Inflammatory macrophage treated with lipopolysaccharide for 1 hour (primary cell): ENCODE results near the gene CLCF1.

ENCODE experiments used
- DNase-seq, 2 donors: peaks; one replicate each; pipeline ENCODE4 v3.0.0-alpha.2; 2020 to 2022

CLCF1 gene

DNA sequence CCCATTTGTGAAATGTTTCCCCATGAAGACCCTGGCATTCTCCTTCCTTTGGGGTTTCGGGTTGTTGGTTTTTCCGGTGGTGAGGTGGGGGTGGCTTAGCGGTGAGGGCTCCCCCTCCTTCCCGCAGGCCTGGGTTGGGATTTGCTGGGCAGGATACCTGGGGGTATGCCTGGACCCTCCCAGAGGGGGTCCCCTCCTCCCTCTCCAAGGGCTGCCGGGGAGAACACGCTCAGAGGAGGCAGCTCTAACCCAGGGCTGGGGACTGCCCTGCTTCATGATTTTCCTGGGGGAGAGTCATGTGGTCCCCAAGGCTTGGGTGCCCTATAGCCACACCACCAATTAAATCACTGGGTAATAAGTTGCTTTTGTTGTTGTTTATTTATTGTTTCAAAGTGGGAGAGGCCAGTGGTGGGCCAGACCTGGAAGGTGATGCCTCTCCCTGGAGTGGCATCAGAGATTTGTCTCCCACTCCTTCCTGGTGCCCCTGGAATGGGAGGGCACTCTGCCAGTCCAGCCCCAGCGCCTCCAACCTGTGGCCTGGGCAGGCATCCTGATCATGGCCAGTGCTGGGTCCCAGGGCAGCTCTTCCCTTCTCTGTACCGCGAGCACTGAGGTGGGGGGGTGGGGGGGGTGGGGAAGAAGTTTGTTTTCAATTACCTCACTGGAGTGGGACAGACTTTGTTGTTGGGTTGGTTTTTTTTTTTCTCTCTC lies 1.3 kb upstream of the CLCF1 start:
- no peak for DNase-seq

DNA sequence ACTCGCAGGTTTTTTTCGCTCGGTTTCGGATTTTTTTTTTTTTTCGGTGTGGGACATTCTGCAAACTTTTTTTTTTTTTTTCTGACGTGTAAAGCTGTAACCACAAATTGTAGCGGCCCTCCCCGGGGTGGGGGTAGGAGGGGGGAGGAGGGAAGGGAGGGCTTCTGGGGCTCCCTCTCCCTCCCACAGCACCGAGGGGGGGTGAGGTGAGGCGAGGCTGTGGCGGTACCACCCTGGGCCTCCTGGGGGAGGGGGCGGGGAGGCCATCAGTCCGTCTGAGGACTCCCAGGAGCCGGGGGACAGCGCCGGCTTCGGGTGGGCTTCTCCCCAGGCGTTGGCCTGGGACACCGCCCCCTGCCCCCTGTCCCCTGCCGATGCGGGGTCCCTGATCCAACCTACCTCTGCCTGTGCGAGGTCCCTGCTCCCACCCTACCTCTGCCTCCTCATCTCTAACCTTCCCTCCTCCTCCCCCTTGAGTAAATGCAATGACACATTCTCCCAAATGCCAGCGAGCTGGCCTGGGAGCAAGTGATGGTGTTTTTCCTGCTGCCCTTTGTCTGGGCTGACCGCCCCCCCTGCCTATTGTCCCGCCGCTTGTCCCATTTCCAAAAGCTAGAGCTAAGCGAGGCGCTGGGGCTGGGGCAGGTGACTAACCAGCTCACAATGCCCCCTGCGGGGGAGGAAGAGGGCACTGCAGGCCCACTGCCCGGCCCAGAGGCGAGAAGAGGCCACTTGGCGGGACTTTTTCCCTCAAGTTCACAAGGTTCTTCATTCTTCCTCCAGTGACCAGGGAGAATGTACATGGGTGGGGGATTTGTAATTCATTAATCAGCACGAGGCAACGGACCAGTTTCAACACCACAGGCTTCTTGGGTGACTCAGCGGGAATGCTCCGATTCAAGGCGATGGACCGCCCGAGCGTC lies 511 bp upstream of the CLCF1 start:
- DNase-seq: peak; percentile 92 to 98

DNA sequence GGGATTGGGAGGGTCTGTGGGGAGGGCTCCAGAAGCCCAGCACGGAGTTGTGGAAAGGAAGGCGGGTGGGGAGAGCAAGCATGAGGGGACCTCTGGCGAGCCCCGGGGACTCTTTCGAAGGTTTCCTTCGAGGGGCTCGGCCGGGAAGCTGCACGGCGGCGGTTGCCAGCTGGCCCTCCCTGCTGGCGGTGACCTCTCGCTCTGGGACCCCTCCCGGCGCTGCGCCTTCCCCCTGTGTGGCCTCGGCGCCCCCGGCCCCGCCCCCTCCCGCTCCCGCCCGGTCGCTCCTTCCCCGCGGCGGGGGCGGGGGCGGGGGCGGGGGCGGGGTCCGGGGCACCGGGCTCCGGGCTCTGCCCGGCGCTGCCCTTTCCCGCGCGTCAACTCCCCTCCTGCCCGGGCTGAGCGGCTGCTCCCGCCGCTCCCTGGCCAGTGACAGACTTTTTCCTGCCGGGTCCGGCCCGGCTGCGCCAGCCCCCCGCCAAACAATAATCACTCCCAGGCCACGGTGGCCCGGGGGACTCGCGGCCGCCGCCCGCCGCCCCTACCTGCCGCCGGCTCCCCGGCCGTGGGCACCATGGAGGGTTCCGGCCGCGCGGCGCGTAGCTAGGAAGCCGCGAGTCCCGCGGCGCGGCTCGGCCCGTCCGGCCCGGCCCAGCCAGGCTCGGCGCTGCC lies 941 bp downstream of the CLCF1 start:
- no peak for DNase-seq

DNA sequence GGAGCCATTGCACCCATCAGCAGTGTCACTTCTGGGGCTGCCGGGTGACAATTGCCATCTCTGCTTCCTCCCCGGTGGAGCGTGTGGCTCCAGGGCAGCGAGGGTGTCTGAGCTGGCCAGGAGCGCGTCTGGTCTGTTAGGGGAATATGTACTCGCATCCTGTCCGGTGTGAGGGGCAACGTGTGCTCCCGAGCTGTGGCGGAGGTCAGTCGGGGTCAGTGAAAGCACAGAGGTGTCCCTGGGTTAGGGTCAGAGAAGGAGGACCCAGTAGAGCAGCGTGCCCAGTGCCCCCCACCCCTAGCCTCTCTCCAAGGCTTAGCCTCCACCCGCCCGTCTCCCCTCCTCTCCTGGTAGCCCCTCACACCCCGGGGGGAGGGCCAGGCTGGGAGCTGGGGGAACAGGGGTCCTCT lies 1.5 kb downstream of the CLCF1 start:
- DNase-seq: no peak

DNA sequence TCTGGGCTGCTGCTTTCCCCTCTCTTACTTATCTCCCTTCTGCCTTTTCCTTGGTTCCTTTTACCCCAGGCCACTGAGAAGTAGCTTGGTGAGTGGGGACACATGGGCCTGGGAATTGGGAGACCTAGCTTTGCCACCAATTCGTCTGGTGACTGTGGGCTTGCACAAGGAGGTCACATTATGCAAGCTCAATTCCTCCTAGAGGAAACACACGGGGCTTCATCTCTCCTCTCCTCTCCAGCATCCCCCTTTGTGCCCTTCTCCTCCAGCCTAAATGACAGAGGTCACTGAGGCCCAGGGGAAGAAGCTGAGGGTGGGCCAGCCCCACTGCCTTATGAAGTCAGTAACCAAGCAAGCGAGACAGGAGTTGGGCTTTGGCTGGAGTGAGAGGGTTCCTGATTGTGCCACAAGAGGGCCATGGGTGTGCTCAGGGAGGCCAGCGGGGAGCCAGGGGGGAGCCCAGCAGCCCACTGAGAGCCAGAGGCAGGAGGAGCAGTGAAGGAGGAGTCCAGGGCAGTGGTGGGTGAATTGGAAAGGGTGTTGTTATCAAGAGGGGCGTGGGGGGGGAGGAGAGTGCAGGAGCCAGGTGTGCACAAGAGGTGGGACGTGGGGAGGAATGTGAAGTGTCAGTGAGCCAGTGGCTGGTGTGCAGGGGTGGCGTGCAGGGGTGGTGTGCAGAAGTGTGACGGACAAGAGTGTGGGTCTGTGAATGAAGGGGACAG lies 2.0 kb downstream of the CLCF1 start:
- DNase-seq: peak; percentile 59 to 78

DNA sequence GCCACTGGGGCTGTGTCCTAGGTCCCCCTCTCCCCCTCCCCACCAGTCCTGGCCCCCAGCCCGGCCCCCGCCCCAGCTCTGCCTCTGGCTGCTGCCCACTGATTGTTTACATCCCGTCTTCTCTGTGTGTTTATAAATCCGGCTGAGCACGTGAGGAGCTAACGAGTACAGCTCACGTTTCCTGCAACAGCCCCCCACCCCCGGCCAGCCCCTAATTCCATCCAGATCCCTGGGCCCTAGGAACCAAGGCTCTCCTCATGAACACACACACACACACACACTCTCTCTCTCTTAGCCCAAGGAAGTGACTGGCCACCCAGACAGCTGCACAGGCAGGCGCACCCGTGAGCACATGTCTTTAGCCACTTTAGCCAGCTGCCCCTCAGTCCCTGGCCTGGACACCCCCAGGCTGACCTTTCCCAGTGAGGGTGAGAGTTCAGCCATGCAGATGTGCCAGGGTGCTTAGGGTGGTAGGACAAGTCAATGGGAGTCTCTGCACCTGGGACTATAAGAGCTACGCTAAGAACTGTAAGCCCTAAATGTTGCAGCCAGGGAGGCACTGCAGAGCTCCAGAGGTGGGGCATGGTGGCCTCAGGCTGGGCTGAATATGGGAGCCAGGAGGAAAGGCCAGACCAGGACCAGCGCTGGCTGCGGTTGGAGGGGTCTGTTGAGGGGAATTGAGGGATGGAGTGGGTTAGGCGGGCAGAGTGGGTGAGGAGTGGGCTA lies 2.9 kb downstream of the CLCF1 start:
- no peak for DNase-seq

DNA sequence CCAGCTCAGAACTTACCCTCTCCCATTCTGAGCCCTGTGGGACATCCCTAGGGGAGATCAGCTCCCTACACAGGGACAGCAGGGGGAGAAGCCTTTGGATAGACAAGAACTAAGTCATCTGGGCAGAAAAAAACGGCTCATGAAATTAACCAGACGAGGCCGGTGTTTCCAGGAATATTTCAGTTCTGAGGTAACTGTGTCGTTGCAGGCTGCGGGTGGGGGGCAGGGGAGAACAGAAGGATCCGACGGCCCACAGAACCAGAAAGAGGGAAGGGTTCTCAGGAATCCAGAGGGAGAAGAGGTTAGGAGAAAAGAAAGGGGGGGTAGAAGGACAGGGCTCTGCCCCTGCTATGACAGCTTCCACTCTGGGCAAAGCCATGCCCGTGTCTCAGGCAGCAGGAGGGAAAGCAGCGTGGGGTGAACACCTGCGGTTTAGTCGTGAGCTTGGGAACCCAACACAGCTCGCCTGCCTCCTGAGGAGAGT lies 3.6 kb downstream of the CLCF1 start:
- no peak for DNase-seq

DNA sequence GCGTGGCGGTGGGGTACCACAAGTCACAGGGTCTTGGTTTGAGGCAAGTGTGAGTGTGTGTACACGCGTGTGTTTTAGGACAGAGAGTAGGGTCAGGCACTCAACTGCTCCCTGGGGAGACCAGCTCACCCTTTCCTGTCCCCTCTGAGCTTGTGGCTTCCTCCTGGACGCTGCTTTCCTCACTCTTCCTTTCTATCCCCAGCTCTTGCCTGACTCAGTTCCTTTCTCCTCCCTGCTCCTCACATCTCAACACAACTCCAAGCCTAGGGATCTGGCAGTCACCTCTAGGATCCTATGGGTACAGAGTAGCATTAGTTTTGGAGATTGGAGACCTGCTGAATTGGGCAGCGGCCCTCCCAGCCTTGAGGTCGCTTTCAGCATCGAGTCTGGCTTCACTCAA lies 4.1 kb downstream of the CLCF1 start:
- no peak for DNase-seq

DNA sequence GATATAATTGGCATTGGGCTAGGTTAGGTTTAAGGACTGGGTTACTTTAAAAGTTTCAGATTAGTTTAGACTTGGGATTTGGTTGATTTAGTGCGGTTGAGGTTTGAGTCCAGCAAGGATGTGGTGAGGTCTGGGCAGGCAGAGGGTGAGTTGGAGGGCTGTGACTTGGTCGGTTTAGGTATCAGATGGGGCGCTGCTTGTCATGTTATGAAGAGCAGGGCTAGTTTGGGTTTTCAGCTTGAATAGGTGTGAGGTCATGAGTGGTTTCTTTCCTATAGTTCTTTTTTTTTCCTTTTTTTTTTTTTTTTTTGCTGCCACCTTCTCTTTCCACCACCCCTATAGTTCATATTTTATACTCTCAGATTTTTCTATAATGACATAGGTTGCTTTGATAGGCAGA lies 4.8 kb downstream of the CLCF1 start:
- no peak for DNase-seq

DNA sequence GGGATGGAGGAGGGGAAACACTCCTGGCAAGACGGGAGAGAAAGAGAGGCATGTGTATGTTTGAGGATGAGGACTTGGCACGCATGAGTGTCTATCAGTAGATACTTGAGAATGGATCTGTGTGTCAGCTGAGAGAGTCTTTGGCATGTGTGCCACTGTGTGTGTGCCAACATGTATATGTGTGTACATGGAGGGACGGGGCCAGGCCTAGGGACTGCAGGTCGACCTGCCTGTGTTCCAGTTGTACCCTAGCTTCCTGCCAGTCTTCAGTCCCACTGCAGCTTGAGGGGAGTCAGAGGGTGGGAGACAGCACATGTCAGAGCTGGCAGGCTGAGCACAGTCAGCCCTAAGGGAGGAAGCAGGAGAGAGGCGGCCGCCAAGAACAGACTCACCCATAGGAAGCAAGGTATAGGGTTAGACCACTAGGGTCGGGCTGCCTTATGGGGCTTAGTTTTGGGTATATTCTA lies 5.6 kb downstream of the CLCF1 start:
- no peak for DNase-seq

DNA sequence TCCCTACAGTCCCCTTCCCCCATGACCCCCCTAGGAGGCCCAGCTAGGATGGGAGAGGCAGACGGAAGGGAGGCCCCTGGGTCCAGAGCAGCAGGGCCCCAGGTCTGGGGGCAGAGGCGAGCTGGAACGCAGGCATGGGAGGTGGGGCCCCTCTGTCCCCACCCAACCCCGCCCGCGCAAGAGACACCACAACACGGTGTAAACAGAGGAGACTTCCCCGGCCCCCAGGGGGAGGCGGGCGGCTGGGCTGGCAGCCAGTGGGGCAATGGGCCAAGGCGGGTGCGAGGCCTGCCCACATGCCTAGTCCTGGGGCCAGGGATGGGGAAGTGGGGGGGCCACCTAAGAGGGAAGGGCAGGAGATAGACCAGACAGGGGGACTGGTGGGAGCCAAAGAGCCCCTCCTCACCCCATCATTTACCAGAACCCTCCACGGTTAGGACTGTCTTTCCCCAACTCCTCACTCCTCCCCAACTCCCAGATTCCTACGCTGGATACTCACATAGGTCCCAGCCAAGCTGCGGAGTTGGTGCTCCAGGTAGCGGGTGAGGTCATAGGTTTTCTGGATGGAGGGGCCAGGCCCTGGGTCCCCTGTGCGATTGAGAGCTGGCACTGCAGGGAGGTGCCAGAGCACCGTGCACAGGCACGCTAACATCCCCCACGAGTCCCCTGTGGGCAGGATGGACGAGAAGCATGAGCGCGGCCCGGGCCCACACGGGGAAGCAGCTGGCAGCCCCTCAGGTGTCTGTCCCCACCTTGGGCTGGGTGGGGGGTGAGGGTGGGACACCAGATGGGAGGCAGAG lies 6.2 kb downstream of the CLCF1 start:
- no peak for DNase-seq

DNA sequence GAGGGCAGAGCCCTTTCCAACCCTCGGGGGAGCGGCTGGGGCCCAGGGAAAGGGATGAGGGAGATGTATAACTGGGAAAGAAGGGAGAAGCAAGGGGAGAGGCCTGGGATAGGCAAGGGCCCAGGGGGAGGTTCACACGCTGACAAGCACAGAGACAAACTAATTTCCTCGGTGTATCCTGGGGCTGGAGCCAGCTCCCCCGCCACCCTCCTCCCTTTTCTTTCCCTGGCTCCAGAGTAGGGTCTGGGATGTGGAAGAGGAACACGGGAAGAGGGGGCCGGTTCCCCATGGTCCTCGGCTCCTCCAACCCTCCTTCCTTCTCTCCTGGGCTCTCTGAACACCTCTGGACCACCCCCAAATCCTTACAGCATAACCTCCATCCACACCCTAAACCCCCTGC lies 6.9 kb downstream of the CLCF1 start:
- DNase-seq: no peak

DNA sequence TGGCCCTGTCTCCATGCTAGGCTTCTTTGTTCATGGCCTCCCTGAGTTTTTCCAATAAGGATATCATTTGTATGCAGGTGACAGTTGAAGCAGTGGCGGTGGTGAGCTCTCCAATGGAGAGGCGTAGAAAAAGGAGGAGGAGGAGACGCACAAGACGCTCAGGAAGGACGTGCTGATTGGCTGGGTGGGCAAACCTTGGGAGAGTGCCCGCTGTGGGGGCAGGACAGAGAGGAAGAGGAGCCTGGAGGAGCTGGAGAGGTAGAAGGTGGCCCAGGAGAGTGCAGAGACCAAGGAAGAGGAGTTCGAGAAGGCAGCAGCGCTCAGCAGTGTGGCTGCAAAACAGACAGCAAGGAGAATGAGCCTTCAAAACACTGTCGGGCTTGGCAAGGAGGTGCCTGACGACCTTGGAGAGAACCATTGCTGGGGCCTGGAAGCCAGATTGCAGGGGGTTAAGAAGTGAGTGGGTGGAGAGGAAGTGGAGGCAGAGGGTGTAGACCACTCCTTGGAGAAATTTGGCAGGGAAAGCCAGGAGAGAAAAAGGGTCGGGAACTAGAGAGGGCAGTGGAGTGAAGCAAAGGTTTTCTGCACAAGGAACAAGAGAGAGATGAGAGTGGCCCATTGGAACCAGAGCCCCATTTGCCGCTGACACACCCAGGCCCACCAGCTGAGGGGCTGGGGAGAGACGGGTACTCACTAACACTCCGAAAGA lies 7.5 kb downstream of the CLCF1 start:
- no peak for DNase-seq

DNA sequence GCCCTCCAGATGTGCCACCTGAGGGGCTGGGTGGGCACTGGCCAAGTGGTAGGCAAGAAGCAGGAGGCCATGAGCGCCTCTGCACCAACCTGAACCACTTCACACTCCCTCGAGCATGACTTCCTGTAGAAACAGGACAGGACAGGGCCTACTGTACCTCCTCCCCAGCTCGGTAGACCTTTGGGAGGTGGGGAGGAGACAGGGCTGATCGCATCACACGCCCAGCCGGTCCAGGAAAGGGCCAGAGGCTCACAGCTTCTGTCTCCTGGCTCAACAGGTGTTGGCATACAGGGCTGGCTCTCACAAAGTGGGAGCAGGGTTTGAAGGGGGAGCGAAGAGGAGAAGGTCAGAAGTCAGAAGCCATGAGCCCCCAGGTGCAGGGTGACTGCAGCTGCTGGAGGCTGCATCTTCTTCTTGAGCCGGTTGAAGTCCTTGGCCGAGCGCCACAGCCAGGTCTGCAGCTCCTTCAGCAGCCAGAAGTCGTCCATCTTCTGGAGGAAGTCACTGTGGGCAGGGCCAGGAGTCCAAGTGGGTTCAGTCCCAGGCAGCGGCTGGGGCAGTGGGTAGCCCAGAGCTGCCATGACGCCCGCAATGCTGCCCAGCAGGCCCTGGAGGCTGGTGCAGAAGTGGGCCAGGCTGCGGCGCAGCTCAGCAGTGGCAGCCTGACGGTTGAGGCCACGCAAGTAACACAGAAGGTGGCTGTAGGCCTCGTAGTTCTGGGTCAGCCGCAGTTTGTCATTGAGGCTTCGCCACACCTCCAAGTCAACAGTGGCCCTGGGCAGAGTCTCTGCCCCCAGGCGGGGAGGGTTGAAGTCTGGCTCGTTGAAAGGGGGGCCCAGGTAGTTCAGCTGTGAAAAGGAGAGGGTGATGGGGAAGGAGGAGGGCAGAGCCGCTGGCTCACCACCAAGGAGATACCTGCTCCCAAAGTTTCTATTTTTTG lies 8.3 kb downstream of the CLCF1 start:
- DNase-seq: no peak

DNA sequence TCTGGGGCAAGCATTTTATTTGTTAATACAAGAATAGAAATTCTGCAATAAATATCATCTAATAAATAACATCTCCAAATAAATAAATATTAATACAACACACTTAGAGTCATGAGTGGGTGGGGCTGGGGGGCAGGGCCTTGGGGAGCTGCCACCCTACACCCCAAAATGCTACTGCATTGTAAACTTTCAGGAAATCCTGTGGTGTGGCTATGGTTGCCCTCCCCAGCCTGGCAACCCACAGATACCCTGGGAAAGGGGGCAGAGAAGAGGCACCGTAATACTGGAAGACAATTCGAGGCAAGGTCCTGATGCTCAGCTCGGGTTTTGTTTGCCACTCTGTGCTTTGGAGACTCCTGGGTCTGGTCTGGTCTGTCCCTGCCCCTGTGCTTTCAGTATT lies 9.2 kb downstream of the CLCF1 start:
- DNase-seq: no peak

DNA sequence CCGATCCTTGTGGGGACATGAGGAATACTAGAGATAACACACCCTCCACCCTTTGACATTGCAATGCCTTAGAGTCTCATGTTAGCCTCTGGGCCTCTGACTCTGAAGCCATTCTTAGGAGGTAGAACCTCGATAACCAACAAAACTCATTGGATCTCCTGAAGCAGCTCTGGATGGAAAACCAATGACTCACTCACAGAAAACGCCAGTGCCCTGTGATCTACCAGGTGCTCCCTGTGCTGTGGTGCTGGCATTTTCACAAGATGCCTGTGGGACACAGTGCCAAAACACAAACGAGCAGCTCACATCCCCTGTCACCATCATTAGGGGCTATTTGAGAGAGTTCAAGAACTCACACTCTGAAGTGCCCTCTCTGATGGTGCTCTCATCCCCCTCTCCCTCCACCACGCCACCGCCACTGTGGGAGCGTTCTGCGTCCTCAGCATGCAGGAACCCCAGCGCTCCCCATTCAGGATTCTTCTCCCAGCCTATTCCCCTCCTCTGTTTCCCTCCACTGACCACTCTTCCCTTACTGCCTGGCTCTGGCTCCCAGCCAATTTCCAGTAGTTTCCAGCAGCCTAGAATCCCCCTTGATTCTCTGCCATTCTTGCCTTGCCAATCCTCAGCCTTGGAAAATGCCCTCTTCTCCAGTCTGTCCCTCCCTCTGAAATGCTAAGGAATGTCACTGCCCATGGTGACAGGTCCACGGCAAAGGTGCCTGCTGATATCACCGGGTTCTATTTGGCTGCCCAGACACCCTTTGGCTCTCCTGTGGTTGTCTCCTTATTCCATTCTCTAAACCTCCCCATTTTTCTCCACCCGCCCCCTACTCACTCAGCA lies 15.3 kb downstream of the CLCF1 start:
- no peak for DNase-seq

DNA sequence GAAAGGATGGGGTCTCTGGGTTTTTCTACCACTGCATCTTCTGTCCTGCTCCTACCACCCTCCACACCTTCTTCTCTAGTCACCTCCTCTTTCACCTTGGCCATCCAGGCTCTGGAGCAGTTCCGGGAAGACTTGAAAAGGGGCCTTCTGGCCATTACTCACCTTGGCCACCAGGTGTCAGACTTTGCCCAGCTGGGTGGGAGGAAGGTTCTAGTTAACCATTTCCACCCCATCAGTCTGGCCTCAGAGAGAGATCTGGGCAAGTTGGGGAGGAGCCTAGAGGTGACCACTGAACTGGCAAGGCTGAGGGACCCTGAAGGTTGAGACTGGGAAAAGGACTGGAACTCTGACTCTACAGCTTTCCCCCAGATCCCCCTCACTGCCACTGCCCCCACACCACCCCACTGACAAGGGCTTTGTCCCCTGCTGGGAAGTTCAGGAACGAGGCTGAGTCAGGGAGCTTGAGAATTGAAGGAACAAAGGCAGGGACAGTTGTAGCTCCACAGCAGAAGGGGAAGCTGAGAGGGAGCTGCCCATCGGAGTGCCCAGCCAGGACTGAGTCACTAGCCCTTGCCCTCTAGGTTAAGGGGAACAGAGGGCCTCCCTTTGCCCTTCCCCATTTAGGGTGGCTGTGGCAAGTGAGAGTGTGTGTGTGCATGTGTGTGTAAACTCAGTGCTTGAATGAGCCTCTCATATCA lies 16.4 kb downstream of the CLCF1 start:
- DNase-seq: peak; percentile 92 to 94

DNA sequence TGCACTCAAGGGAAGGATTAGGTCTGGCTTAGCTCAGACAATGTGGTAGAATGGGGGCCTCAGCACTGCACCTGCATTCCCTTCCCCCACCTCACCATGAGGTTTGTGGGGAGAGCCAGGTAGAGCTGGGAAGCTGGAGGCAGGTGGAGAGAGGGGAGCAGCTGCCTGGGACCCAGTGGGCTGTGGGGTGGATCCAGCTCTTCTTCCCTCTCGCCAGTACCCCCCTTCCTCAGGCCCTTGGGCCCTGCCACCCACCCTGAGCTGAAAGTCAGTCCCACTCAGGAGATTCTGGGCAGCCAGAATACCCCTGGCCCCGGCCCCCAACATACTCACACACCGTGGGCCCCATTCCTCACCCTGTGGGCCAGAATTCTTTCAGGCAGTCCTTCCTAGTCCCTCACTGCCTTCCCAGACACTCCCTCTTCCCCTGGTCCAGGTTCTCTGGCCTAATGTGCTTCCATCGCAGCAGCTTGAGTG lies 17.0 kb downstream of the CLCF1 start:
- no peak for DNase-seq
